ENCODE measurements around the gene FAM120A.

GRCh38 chr9:93600504-93600903 lies 149.0 kb downstream of the FAM120A start:
- TF ChIP-seq CTCF (IDR thresholded peaks at IDR 0.05) (no peak), POLR2A (IDR thresholded peaks at IDR 0.05) (no peak)

Data from esophagus squamous epithelium (tissue), 4 donors.